K562 (cell line): Measurements from ENCODE around the gene CAMK2N1. TPM values are rescaled to one million over a fixed set of nuclear protein-coding genes. Genes with fewer than 3 reads are reported as not detected.

Experiments
- ATAC-seq: fragments of 200-7000 bp; cut with Tn5 transposase; 3 replicates; pipeline ENCODE4 v1.9.1; 2020; ENCODE audit warnings: moderate library complexity
- BruUV-seq: library from RNA; stranded (reverse); fragments of 400-500 nt; replicated peaks from 2 replicates; lab custom pipeline; 2021; lab: Mats Ljungman, UMichigan
- CTCF ChIA-PET: fragments of 300-600 bp; formaldehyde crosslinking; extraction: SDS; loops from one replicate; lab custom pipeline; 2021; ENCODE audit warnings: low intra/inter-chr PET ratio; lab: Yijun Ruan, JAX
- POLR2A ChIA-PET: fragments of 300-600, 350-650 bp; sonication (Branson Sonifier 250); formaldehyde crosslinking; extraction: SDS; loops from one replicate; lab custom pipeline; 2021; ENCODE audit warnings: antibody characterized with exemption, inconsistent platforms; lab: Yijun Ruan, JAX
- DNase-seq, 4 experiments: peaks; one replicate each; pipeline versions ENCODE4 v3.0.0 to v3.0.0-alpha.2; 2011 to 2018; ENCODE audit warnings: low spot score in 3 of 4, mixed read lengths in 3 of 4; ENCODE audit errors: extremely low read depth in 1 of 4
- FAIRE-seq: peaks from 2 replicates; lab custom pipeline; 2011; peaks lifted over from hg19 to GRCh38; lab: Jason Lieb, UNC
- H2AFZ ChIP-seq: 2 replicates; pipeline ENCODE4 v1.6.0; 2011; ENCODE audit warnings: low read depth, low read length, control low read depth, inconsistent platforms
- H3K27ac ChIP-seq: fragments of 200-600 bp; 3 replicates; pipeline ENCODE4 v1.8.0; 2011; ENCODE audit warnings: low read depth, mild to moderate bottlenecking, control low read depth, inconsistent platforms, low read length, moderate library complexity, mixed read lengths; ENCODE audit errors: extremely low read depth
- H3K27me3 ChIP-seq, 2 experiments: fragments of 300-600 bp in 1 of 2; 2 replicates in 1 of 2; 3 replicates in 1 of 2; pipeline versions ENCODE4 v1.6.0 to v1.8.0; 2011; ENCODE audit warnings: inconsistent platforms in 2 of 2, low read length in 2 of 2, mild to moderate bottlenecking in 1 of 2, mixed read lengths in 1 of 2, moderate library complexity in 1 of 2; ENCODE audit not compliant: control insufficient read depth in 2 of 2, insufficient read depth in 2 of 2
- H3K36me3 ChIP-seq: fragments of 300-600 bp; 3 replicates; pipeline ENCODE4 v1.8.0; 2011; ENCODE audit warnings: mild to moderate bottlenecking, low read length, inconsistent platforms; ENCODE audit not compliant: control insufficient read depth, insufficient read depth
- H3K4me1 ChIP-seq, 2 experiments: fragments of 200-600 bp in 1 of 2; replicated peaks in 1 of 2; 2 replicates in 1 of 2; 3 replicates in 1 of 2; pipeline versions ENCODE4 v1.5.1 to v1.8.0; 2011; ENCODE audit warnings: inconsistent platforms in 2 of 2, low read length in 2 of 2, mild to moderate bottlenecking in 1 of 2, mixed read lengths in 1 of 2, moderate library complexity in 1 of 2; ENCODE audit not compliant: control insufficient read depth in 2 of 2, insufficient read depth in 2 of 2
- H3K4me2 ChIP-seq: 2 replicates; pipeline ENCODE4 v1.6.1; 2011; ENCODE audit warnings: low read length, control low read depth, inconsistent platforms, mixed read lengths; ENCODE audit not compliant: insufficient read depth
- H3K4me3 ChIP-seq: fragments of 200-600 bp; sonication (generic), shearing (Covaris generic); 2 replicates; pipeline ENCODE4 v1.5.1; 2016; ENCODE audit warnings: control low read depth, inconsistent platforms
- H3K79me2 ChIP-seq: fragments of 200-600 bp; 3 replicates; pipeline ENCODE4 v1.8.0; 2011; ENCODE audit warnings: low read length, inconsistent platforms; ENCODE audit not compliant: control insufficient read depth, insufficient read depth
- H3K9ac ChIP-seq, 2 experiments: 2 replicates each; pipeline versions ENCODE4 v1.6.0 to v1.6.1; 2011; ENCODE audit warnings: low read depth in 2 of 2, low read length in 2 of 2, control low read depth in 1 of 2, inconsistent platforms in 1 of 2, mild to moderate bottlenecking in 1 of 2, mixed read lengths in 1 of 2; ENCODE audit not compliant: insufficient read depth in 1 of 2
- H3K9me1 ChIP-seq: one replicate; pipeline ENCODE4 v1.6.0; 2011; ENCODE audit warnings: inconsistent platforms, mild to moderate bottlenecking, low read length, moderate library complexity; ENCODE audit not compliant: control insufficient read depth, insufficient read depth
- H3K9me3 ChIP-seq: replicated peaks from 2 replicates; pipeline ENCODE4 v1.5.1; 2011; ENCODE audit warnings: low read depth, low read length, inconsistent platforms; ENCODE audit not compliant: control insufficient read depth, insufficient read depth
- H4K20me1 ChIP-seq: replicated peaks from 2 replicates; pipeline ENCODE4 v1.6.1; 2011; ENCODE audit warnings: low read length, inconsistent platforms, mixed read lengths; ENCODE audit not compliant: control insufficient read depth, insufficient read depth
- BDP1 ChIP-seq: IDR thresholded peaks from 3 replicates; pipeline ENCODE4 v1.6.1; 2011; ENCODE audit not compliant: insufficient read length, insufficient read depth
- BMI1 ChIP-seq: fragments of 150-350 bp; IDR thresholded peaks from 2 replicates; pipeline ENCODE4 v1.6.1; 2014; ENCODE audit warnings: low read length
- CCAR2 ChIP-seq: fragments of 200-400 bp; formaldehyde crosslinking; IDR thresholded peaks from 2 replicates; pipeline ENCODE4 v1.6.1; 2017; ENCODE audit warnings: mild to moderate bottlenecking, low read depth, low read length
- ELF4 ChIP-seq: fragments of 450-650 bp; formaldehyde crosslinking; IDR thresholded peaks from 2 replicates; pipeline ENCODE4 v1.4.0; 2022; ENCODE audit warnings: missing genetic modification characterization
- ETV1 ChIP-seq: fragments of 450-650 bp; conservative IDR thresholded peaks from 2 replicates; pipeline ENCODE4 v1.6.1; 2016; ENCODE audit warnings: missing genetic modification characterization, control low read depth, low read depth, missing compliant biosample characterization
- FOXP1 ChIP-seq: sonication (generic); formaldehyde crosslinking; IDR thresholded peaks from 2 replicates; pipeline ENCODE4 v1.8.0; 2022; ENCODE audit warnings: mild to moderate bottlenecking, missing genetic modification reagents
- ILK ChIP-seq: fragments of 450-650 bp; IDR thresholded peaks from 2 replicates; pipeline ENCODE4 v1.6.1; 2016; ENCODE audit warnings: missing genetic modification characterization, low read depth, mild to moderate bottlenecking, missing compliant biosample characterization, moderate library complexity, borderline replicate concordance
- NFIC ChIP-seq: fragments of 450-650 bp; IDR thresholded peaks from 2 replicates; pipeline ENCODE4 v1.6.1; 2017; ENCODE audit warnings: mild to moderate bottlenecking, inconsistent platforms
- SMAD1 ChIP-seq: fragments of 150-350 bp; IDR thresholded peaks from 2 replicates; pipeline ENCODE4 v1.6.1; 2014; ENCODE audit warnings: low read length, low read depth; ENCODE audit not compliant: partially characterized antibody
- YBX1 ChIP-seq: fragments of 450-650 bp; IDR thresholded peaks from 2 replicates; pipeline ENCODE4 v1.7.1; 2016; ENCODE audit warnings: mild to moderate bottlenecking
- ZNF140 ChIP-seq: fragments of 250-450 bp; sonication (Bioruptor Pico); IDR thresholded peaks from 2 replicates; pipeline ENCODE4 v1.8.0; 2021; ENCODE audit warnings: moderate library complexity, mild to moderate bottlenecking, inconsistent platforms
- WGBS: fragments of 100-300 bp; shearing (Covaris generic); methylation state at CpG from one replicate; pipeline ENCODE4 v1.1.6; 2016; ENCODE audit warnings: low coverage, mixed read lengths; ENCODE audit not compliant: insufficient coverage; ENCODE audit errors: missing lambda C conversion rate; 5-methylcytosine and 5-hydroxymethylcytosine counted together
- in situ Hi-C: fragments of 300-500 bp; cut with MboI; formaldehyde crosslinking; loops from 4 replicates; pipeline ENCODE4 v1.15.0; 2018; ENCODE audit warnings: inconsistent platforms, mixed read lengths
- intact Hi-C: fragments of 100-400 bp; cut with micrococcal nuclease; formaldehyde crosslinking; loops from 2 replicates; pipeline ENCODE4 v1.14.2; 2022
- polyA plus RNA-seq, 8 experiments: library from polyadenylated mRNA; depleted of rRNA in 4 of 8; stranded (reverse) in 5 of 8; unstranded in 3 of 8; fragments of >200 nt; fragmentation: Nextera tagmentation in 2 of 8; fragmentation: Illumina TruSeq in 1 of 8; extraction: Ambion mirVana in 2 of 8; extraction: Trizol in 1 of 8; gene quantifications; 2 replicates each; pipeline versions ENCODE4 v1.2.1 to v1.2.3, GENCODE V29; 2011 to 2014; ENCODE audit warnings: inconsistent platforms in 1 of 8, missing spikeins in 1 of 8
- total RNA-seq, 7 experiments: library from RNA; depleted of rRNA in 6 of 7; stranded (reverse); fragments of >200 nt in 6 of 7; fragmentation: Illumina TruSeq in 2 of 7; extraction: Trizol in 2 of 7; gene quantifications; 2 replicates each; pipeline versions ENCODE4 v1.2.1 to v1.2.3, GENCODE V29; 2011 to 2021; ENCODE audit warnings: low replicate concordance in 1 of 7
- TF ChIP-seq, protein P1 (sequence below): fragments of 200-800 bp; sonication (Bioruptor generic); IDR thresholded peaks from 2 replicates; pipeline ENCODE4 v1.6.1; 2017; ENCODE audit warnings: missing genetic modification characterization, missing compliant biosample characterization

CAMK2N1 gene
- total and polyA plus RNA-seq, 9 of the 15 experiments (the other 6 are each of a cell fraction or from before 2014, with no cell fraction given): 0.09 to 1.4 (median 0.34) TPM

DNA sequence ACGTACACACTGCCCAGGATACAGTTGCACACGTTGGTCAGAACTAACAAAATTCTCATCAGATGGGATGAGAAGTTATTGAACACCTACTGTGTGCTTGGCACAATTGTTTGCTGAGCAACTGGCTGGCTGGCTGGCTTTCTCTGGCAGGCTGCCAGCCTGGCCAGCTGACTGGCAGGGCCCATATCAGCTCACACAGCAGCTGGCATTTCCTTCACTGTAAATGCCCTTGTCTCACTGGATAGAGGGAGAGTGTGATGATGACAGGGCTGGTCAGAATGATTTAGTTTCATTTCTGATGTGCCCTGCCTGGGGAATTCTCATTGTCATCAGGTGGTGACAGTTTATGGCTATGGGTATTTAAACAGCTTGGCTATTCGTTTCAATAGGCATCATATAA, 15.8 kb downstream of the CAMK2N1 start:
- Histone ChIP-seq H3K36me3 (no peaks in the 10 kb centered on the region), H4K20me1 (0 out of 2 replicates have a peak, but pooled peaks cover 5% of the 10 kb centered on the region), H3K27me3 (peaks cover 3 to 37% of the 10 kb centered on the region in 2 experiments; a peak in 4 of 5 replicates), H3K4me3 (no peak overlapping the region), H3K9me3 (no peaks in the 10 kb centered on the region), H3K79me2 (no peaks in the 10 kb centered on the region), H3K4me2 (no peak overlapping the region), H3K9me1 (no peaks in the 10 kb centered on the region), H3K27ac (no peak overlapping the region), H2AFZ (no peak overlapping the region), H3K4me1 (peaks cover 0 to 5% of the 10 kb centered on the region in 2 experiments; a peak in 2 of 5 replicates), H3K9ac (no peak overlapping the region)
- TF ChIP-seq NFIC: peak; percentile 75
- TF ChIP-seq FOXP1 (CRISPR knock-in tag): no peak
- WGBS: 0% methylated on average over 3 of the region's 3 CpGs
- ChIA-PET CTCF (no interaction called here), POLR2A (interaction anchor here (0.6 to 0.8 kb wide), 2 partner anchors 39 to 175 kb away, joined by 3 to 7 read pairs; no protein-coding TSS in a partner anchor)
- in situ Hi-C loops: no loop called here
- BruUV-seq: no TSS peak
- FAIRE-seq: no peak
- no peak for DNase-seq
- no peak for ATAC-seq
- intact Hi-C loops: no loop called here

DNA sequence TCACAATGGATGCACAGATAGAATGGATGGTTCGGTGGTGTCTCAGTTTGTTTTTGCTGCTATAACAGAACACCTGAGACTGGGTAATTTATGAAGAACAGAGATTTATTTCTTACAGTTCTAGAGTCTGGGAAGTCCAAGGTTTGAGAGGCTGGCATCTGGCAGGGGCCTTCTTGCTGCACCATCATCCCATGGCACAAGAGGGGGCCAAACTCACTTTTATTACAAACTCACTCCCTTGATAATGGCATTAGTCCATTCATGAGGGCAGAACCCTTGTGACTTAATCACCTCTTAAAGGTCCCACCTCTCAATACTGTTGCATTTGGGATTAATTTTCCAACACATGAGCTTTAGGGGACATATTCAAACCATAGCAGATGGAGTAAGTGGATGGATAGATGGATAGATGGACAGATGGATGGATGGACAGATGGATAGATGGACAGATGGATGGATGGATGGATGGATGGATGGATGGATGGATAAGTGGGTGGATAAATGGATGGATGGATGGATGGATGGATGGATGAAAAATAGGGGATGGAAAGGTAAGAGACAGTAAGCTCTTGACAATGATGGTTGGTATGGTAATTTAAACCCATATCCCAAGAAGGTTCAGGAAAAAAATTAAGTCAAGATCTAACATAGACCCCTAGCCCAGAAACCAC, 16.5 kb downstream of the CAMK2N1 start:
- ChIA-PET CTCF (interaction anchor here (0.7 kb wide), 1 partner anchor 64 kb away, joined by 3 read pairs; no protein-coding TSS in a partner anchor), POLR2A (interaction anchor here (0.6 to 0.8 kb wide), 2 partner anchors 38 to 176 kb away, joined by 3 to 7 read pairs; no protein-coding TSS in a partner anchor)
- in situ Hi-C loops (no loop called here), intact Hi-C loops (no loop called here)
- no peaks in the 10 kb centered on the region for H3K9me1 ChIP-seq
- peaks cover 0 to 5% of the 10 kb centered on the region in 2 experiments; a peak in 2 of 5 replicates for H3K4me1 ChIP-seq
- H3K9me3 ChIP-seq: no peaks in the 10 kb centered on the region
- no peaks in the 10 kb centered on the region for H3K36me3 ChIP-seq
- H3K27ac ChIP-seq: no peak overlapping the region
- peaks cover 5% of the 10 kb centered on the region; the same call in 1 of the 2 replicates for H4K20me1 ChIP-seq
- no peak overlapping the region for H3K4me2 ChIP-seq
- 0% methylated on average over 1 of the region's 1 CpG for WGBS
- H3K79me2 ChIP-seq: no peaks in the 10 kb centered on the region
- H3K27me3 ChIP-seq: peaks cover 3 to 33% of the 10 kb centered on the region in 2 experiments; a peak in 4 of 5 replicates
- no TSS peak for BruUV-seq
- H2AFZ ChIP-seq: no peak overlapping the region
- ATAC-seq (no peak), DNase-seq (no peak), FAIRE-seq (no peak)
- H3K4me3 ChIP-seq: no peak overlapping the region
- no peak overlapping the region for H3K9ac ChIP-seq
- TF ChIP-seq, protein P1, sequence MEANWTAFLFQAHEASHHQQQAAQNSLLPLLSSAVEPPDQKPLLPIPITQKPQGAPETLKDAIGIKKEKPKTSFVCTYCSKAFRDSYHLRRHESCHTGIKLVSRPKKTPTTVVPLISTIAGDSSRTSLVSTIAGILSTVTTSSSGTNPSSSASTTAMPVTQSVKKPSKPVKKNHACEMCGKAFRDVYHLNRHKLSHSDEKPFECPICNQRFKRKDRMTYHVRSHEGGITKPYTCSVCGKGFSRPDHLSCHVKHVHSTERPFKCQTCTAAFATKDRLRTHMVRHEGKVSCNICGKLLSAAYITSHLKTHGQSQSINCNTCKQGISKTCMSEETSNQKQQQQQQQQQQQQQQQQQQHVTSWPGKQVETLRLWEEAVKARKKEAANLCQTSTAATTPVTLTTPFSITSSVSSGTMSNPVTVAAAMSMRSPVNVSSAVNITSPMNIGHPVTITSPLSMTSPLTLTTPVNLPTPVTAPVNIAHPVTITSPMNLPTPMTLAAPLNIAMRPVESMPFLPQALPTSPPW (CRISPR knock-in tag): no peak
- no peak for TF ChIP-seq ILK (tag)
- TF ChIP-seq ELF4 (CRISPR knock-in tag): no peak
- TF ChIP-seq BMI1: no peak
- no peak for TF ChIP-seq ETV1 (tag)
- TF ChIP-seq SMAD1: no peak
- TF ChIP-seq BDP1: no peak
- no peak for TF ChIP-seq YBX1
- TF ChIP-seq CCAR2: no peak
- TF ChIP-seq ZNF140 (CRISPR knock-in tag): no peak
